Measurements from ENCODE around the gene CCNJL.

- TF ChIP-seq CTCF (conservative IDR thresholded peaks at IDR 0.05; ENCODE audit: low read depth in 2 of 2) (no peak), EZH2 (IDR thresholded peaks at IDR 0.05; ENCODE audit: low read depth, unreplicated experiment) (no peak), POLR2AphosphoS5 (IDR thresholded peaks at IDR 0.05; ENCODE audit: low read depth) (no peak), EZH2phosphoT487 (IDR thresholded peaks at IDR 0.05; ENCODE audit: unreplicated experiment) (no peak)
Measured at GRCh38 chr5:160272264-160272663, 40.1 kb downstream of the CCNJL start.
